B cell (primary cell): ENCODE measurements around the gene YOD1. TPM values are rescaled to one million over a fixed set of nuclear protein-coding genes. Genes with fewer than 3 reads are reported as not detected.

ENCODE experiments used
- ATAC-seq: fragments of 200-7000 bp; cut with Tn5 transposase; one replicate; pipeline ENCODE4 v1.10.0; 2021; ENCODE audit warnings: low read depth, mild to moderate bottlenecking, moderate number of reproducible peaks, moderate library complexity
- CTCF ChIA-PET: fragments of 350-600 bp; sonication (Branson Sonifier 250); formaldehyde crosslinking; loops from one replicate; lab custom pipeline; 2021; ENCODE audit warnings: antibody characterized with exemption, inconsistent platforms; lab: Charles Lee
- POLR2A ChIA-PET: fragments of 350-600 bp; sonication (Branson Sonifier 250); formaldehyde crosslinking; loops from one replicate; lab custom pipeline; 2021; ENCODE audit warnings: antibody characterized with exemption; lab: Charles Lee
- DNase-seq: peaks from one replicate; pipeline ENCODE4 v3.0.0; 2013
- H2AFZ ChIP-seq: 2 replicates; pipeline ENCODE4 v1.6.1; 2012; ENCODE audit warnings: mild to moderate bottlenecking, low read depth, low read length; ENCODE audit not compliant: insufficient read depth, poor library complexity, severe bottlenecking
- H3K27ac ChIP-seq, 2 donors: 1 replicate in 1 of 2; 2 replicates in 1 of 2; pipeline ENCODE4 v1.5.1; 2012 to 2013; ENCODE audit warnings: low read length in 2 of 2, mild to moderate bottlenecking in 2 of 2, moderate library complexity in 1 of 2
- H3K27me3 ChIP-seq, 4 experiments: fragments of 200-600 bp in 1 of 4; sonication (generic) in 1 of 4; replicated peaks in 1 of 4; 1 replicate in 2 of 4; 2 replicates in 2 of 4; pipeline versions ENCODE4 v1.6.1 to v1.7.0; 2013 to 2016; ENCODE audit warnings: low read length in 3 of 4, mild to moderate bottlenecking in 2 of 4, mixed read lengths in 1 of 4, moderate library complexity in 1 of 4; ENCODE audit not compliant: insufficient read depth in 4 of 4, control insufficient read depth in 3 of 4; ENCODE audit errors: control extremely low read depth in 1 of 4
- H3K36me3 ChIP-seq, 2 experiments: replicated peaks in 1 of 2; 1 replicate in 1 of 2; 2 replicates in 1 of 2; pipeline versions ENCODE4 v1.6.1 to v1.7.1; 2013; ENCODE audit warnings: low read length in 1 of 2; ENCODE audit not compliant: insufficient read depth in 2 of 2, control insufficient read depth in 1 of 2; ENCODE audit errors: control extremely low read depth in 1 of 2, extremely low read depth in 1 of 2
- H3K4me1 ChIP-seq, 2 donors: fragments of 200-600 bp in 1 of 2; sonication (generic) in 1 of 2; 1 replicate in 1 of 2; 2 replicates in 1 of 2; pipeline versions ENCODE4 v1.5.1 to v1.6.1; 2013 to 2017; ENCODE audit warnings: low read length in 2 of 2; ENCODE audit not compliant: control insufficient read depth in 2 of 2, insufficient read depth in 2 of 2
- H3K4me2 ChIP-seq: replicated peaks from 2 replicates; pipeline ENCODE3; 2012; ENCODE audit warnings: mild to moderate bottlenecking, low read depth, low read length; ENCODE audit not compliant: poor library complexity, severe bottlenecking
- H3K4me3 ChIP-seq, 5 experiments: fragments of 200-600 bp in 1 of 5; sonication (generic) in 1 of 5; 1 replicate in 3 of 5; 2 replicates in 2 of 5; pipeline versions ENCODE4 v1.5.1 to v1.7.0; 2011 to 2016; ENCODE audit warnings: low read length in 4 of 5, mild to moderate bottlenecking in 4 of 5, low read depth in 2 of 5, control low read depth in 1 of 5, moderate library complexity in 1 of 5; ENCODE audit not compliant: insufficient read depth in 1 of 5; ENCODE audit errors: control extremely low read depth in 1 of 5, extremely low read depth in 1 of 5
- H3K79me2 ChIP-seq: fragments of 200-600 bp; sonication (generic); one replicate; pipeline ENCODE4 v1.6.0; 2016; ENCODE audit warnings: low read length; ENCODE audit not compliant: control insufficient read depth, insufficient read depth
- H3K9ac ChIP-seq: fragments of 200-600 bp; sonication (generic); 2 replicates; pipeline ENCODE4 v1.6.1; 2017; ENCODE audit warnings: mild to moderate bottlenecking, low read length, moderate library complexity
- H3K9me3 ChIP-seq, 3 donors: one replicate each; pipeline versions ENCODE4 v1.6.1 to v1.7.1; 2013; ENCODE audit warnings: low read length in 2 of 3; ENCODE audit not compliant: control insufficient read depth in 2 of 3, insufficient read depth in 1 of 3; ENCODE audit errors: control extremely low read depth in 1 of 3
- H4K20me1 ChIP-seq: 2 replicates; pipeline ENCODE4 v1.6.0; 2012; ENCODE audit warnings: mild to moderate bottlenecking, low read length; ENCODE audit not compliant: insufficient read depth, control insufficient read depth, poor library complexity, severe bottlenecking
- H3K27ac Mint-ChIP-seq: one replicate; pipeline ENCODE4 v1.8.0; 2021; ENCODE audit warnings: mixed read lengths
- H3K27me3 Mint-ChIP-seq: one replicate; pipeline ENCODE4 v1.8.0; 2021; ENCODE audit warnings: mixed read lengths
- H3K4me1 Mint-ChIP-seq: one replicate; pipeline ENCODE4 v1.8.0; 2021; ENCODE audit warnings: mixed read lengths
- H3K4me3 Mint-ChIP-seq: one replicate; pipeline ENCODE4 v1.8.0; 2021; ENCODE audit warnings: mixed read lengths
- H3K9me3 Mint-ChIP-seq: one replicate; pipeline ENCODE4 v1.8.0; 2022; ENCODE audit warnings: mixed read lengths; ENCODE audit not compliant: insufficient read depth
- CTCF ChIP-seq: fragments of 200-600 bp; IDR thresholded peaks from one replicate; pipeline ENCODE4 v1.8.0; 2022; ENCODE audit warnings: antibody characterized with exemption, mild to moderate bottlenecking
- EZH2 ChIP-seq: IDR thresholded peaks from 2 replicates; pipeline ENCODE4 v1.6.1; 2012; ENCODE audit warnings: borderline replicate concordance, low read depth, mild to moderate bottlenecking, moderate library complexity, low read length; ENCODE audit not compliant: insufficient read depth, poor library complexity, severe bottlenecking
- WGBS: methylation state at CpG from one replicate; pipeline ENCODE4 v1.1.5; 2013; ENCODE audit warnings: missing lambda C conversion rate; ENCODE audit not compliant: insufficient coverage; 5-methylcytosine and 5-hydroxymethylcytosine counted together
- intact Hi-C: fragments of 100-400 bp; cut with micrococcal nuclease; formaldehyde crosslinking; loops from one replicate; pipeline ENCODE4 v1.10.0; 2022
- polyA plus RNA-seq: library from polyadenylated mRNA; depleted of rRNA; stranded (reverse); fragments of >200 nt; gene quantifications from 2 replicates; pipeline ENCODE4 v1.2.3, GENCODE V29; 2012
- total RNA-seq, 2 donors: library from RNA; stranded (reverse); fragments of 120-200 nt in 1 of 2; gene quantifications; 1 replicate in 1 of 2; 2 replicates in 1 of 2; pipeline versions ENCODE4 v1.2.3 to v1.2.4, GENCODE V29; 2013 to 2022

Gene YOD1
- total and polyA plus RNA-seq, 2 donors (not counting 1 experiment from before 2014, with no cell fraction given) = 2.3 to 9.4 TPM

GRCh38 chr1:207030522-207031009 lies 20.4 kb downstream of the YOD1 start:
- Histone ChIP-seq H3K27ac (no peak overlapping the region), H3K4me1 (no peaks in the 10 kb centered on the region), H3K36me3 (no peaks in the 10 kb centered on the region), H4K20me1 (no peaks in the 10 kb centered on the region), H3K27me3 (peaks cover 0 to 30% (median 19%) of the 10 kb centered on the region in 4 experiments), H3K4me2 (no peak overlapping the region), H3K79me2 (no peaks in the 10 kb centered on the region), H3K9ac (no peak overlapping the region), H3K9me3 (no peaks in the 10 kb centered on the region), H2AFZ (no peak overlapping the region), H3K4me3 (no peak overlapping the region)
- ATAC-seq = no peak
- Mint-ChIP-seq H3K27me3 (peaks cover 75% of the 10 kb centered on the region), H3K27ac (no peak overlapping the region), H3K4me1 (no peaks in the 10 kb centered on the region), H3K4me3 (no peak overlapping the region), H3K9me3 (no peaks in the 10 kb centered on the region)
- POLR2A ChIA-PET = no interaction called here
- no CpG with 5 or more reads among the region's 5 CpGs for WGBS
- CTCF ChIA-PET = interaction anchor here (1.0 to 1.4 kb wide), 3 partner anchors 9 to 49 kb away, joined by 3 read pairs; partner anchors contain the start of gene PFKFB2
- TF ChIP-seq CTCF (no peak), EZH2 (no peak)
- no peak for DNase-seq
- intact Hi-C loops = no loop called here

GRCh38 chr1:207029701-207030521 lies 21.1 kb downstream of the YOD1 start:
- H3K4me1 Mint-ChIP-seq = no peaks in the 10 kb centered on the region
- H3K79me2 ChIP-seq = no peaks in the 10 kb centered on the region
- H2AFZ ChIP-seq = no peak overlapping the region
- no peak for TF ChIP-seq EZH2
- no peak for TF ChIP-seq CTCF
- H3K4me3 Mint-ChIP-seq = no peak overlapping the region
- no peaks in the 10 kb centered on the region for H3K9me3 ChIP-seq
- ChIA-PET CTCF (interaction anchor here (1.0 to 1.4 kb wide), 2 partner anchors 10 to 48 kb away, joined by 3 read pairs; no protein-coding TSS in a partner anchor), POLR2A (no interaction called here)
- no peak overlapping the region for H3K27ac Mint-ChIP-seq
- no peaks in the 10 kb centered on the region for H3K9me3 Mint-ChIP-seq
- H3K4me3 ChIP-seq = no peak overlapping the region
- ATAC-seq = no peak
- intact Hi-C loops = no loop called here
- no peak overlapping the region for H3K4me2 ChIP-seq
- H3K4me1 ChIP-seq = no peaks in the 10 kb centered on the region
- H4K20me1 ChIP-seq = no peaks in the 10 kb centered on the region
- 96% methylated on average over 5 of the region's 5 CpGs for WGBS
- peaks cover 0 to 32% (median 19%) of the 10 kb centered on the region in 4 experiments for H3K27me3 ChIP-seq
- no peaks in the 10 kb centered on the region for H3K36me3 ChIP-seq
- peaks cover 72% of the 10 kb centered on the region for H3K27me3 Mint-ChIP-seq
- H3K27ac ChIP-seq = no peak overlapping the region
- H3K9ac ChIP-seq = no peak overlapping the region
- DNase-seq = no peak
